Coronary artery (tissue), 2 donors: ENCODE data around the gene BICDL1.
"Not testable (repeated sequence)": the region's sequence is repeated elsewhere in the genome, so short reads cannot be mapped to it uniquely, and the experiment has no call there.

Experiments
- DNase-seq: peaks from one replicate; pipeline ENCODE4 v3.0.0-alpha.2; 2017; ENCODE audit warnings: low spot score
- H3K27ac ChIP-seq, 2 donors: fragments of 200-600 bp; sonication (generic); one replicate each; pipeline ENCODE4 v1.5.1; 2016 to 2019
- H3K4me3 ChIP-seq: fragments of 200-600 bp; sonication (generic); 2 replicates; pipeline ENCODE4 v1.5.1; 2016; ENCODE audit warnings: mild to moderate bottlenecking, moderate library complexity
- CTCF ChIP-seq: fragments of 200-600 bp; sonication (generic); IDR thresholded peaks from one replicate; pipeline ENCODE4 v1.5.1; 2019; ENCODE audit warnings: antibody characterized with exemption

BICDL1 gene

GRCh38 chr12:119956047-119956446, 33.0 kb upstream of the BICDL1 start:
- TF ChIP-seq CTCF = no peak
- DNase-seq = no peak
- no peak overlapping the region for H3K4me3 ChIP-seq
- H3K27ac ChIP-seq = no peak overlapping the region

GRCh38 chr12:119957135-119957534, 31.9 kb upstream of the BICDL1 start:
- TF ChIP-seq CTCF = no peak
- DNase-seq = no peak
- no peak overlapping the region for H3K27ac ChIP-seq
- H3K4me3 ChIP-seq = no peak overlapping the region

- TF ChIP-seq CTCF = no peak
- Histone ChIP-seq H3K4me3 (no peak overlapping the region), H3K27ac (no peak overlapping the region)
- DNase-seq = no peak
Measured at GRCh38 chr12:119959435-119959834, 29.6 kb upstream of the BICDL1 start.

- Histone ChIP-seq H3K27ac (no peak overlapping the region), H3K4me3 (no peak overlapping the region)
- DNase-seq = no peak
- TF ChIP-seq CTCF = no peak
Measured at GRCh38 chr12:119964123-119964522, 24.9 kb upstream of the BICDL1 start.

- H3K27ac ChIP-seq = no peak overlapping the region
- no peak for DNase-seq
- no peak for TF ChIP-seq CTCF
Measured at GRCh38 chr12:119964929-119965328, 24.1 kb upstream of the BICDL1 start.

GRCh38 chr12:119980242-119980641, 8.8 kb upstream of the BICDL1 start:
- no peak overlapping the region for H3K27ac ChIP-seq
- H3K4me3 ChIP-seq = no peak overlapping the region
- no peak for DNase-seq
- no peak for TF ChIP-seq CTCF

More at GRCh38 chr12:119964929-119965328, 24.1 kb upstream of the BICDL1 start:
- H3K4me3 ChIP-seq = no peak overlapping the region

GRCh38 chr12:119980702-119981101, 8.3 kb upstream of the BICDL1 start:
- not testable (repeated sequence) for DNase-seq, H3K27ac ChIP-seq

GRCh38 chr12:119989361-119989730, 310 bp downstream of the BICDL1 start:
- no peak for DNase-seq
- TF ChIP-seq CTCF = no peak
- Histone ChIP-seq H3K27ac (no peak overlapping the region), H3K4me3 (peak overlapping the region; percentile 75)

More at GRCh38 chr12:119980702-119981101, 8.3 kb upstream of the BICDL1 start:
- not testable (repeated sequence) for H3K4me3 ChIP-seq
